Measurements from ENCODE around the gene NVL. TPM values are rescaled to one million over a fixed set of nuclear protein-coding genes. Genes with fewer than 3 reads are reported as not detected.

The NVL gene
- total and polyA plus RNA-seq, 2 donors from 2014 or later, result 16.3 to 24.0 TPM

- Histone ChIP-seq H3K9me3 (ENCODE audit: control insufficient read depth in 2 of 3, insufficient read depth in 1 of 3, low read length in 3 of 3) (no peaks in the 10 kb centered on the region), H3K27ac (ENCODE audit: low read depth in 2 of 2, low read length in 2 of 2) (no peak overlapping the region), H3K4me3 (ENCODE audit: low read length in 3 of 3) (no peak overlapping the region), H3K4me1 (ENCODE audit: control insufficient read depth in 2 of 3, insufficient read depth in 2 of 3, low read depth in 1 of 3, low read length in 3 of 3) (no peaks in the 10 kb centered on the region), H3K36me3 (ENCODE audit: control insufficient read depth in 2 of 3, insufficient read depth in 3 of 3, low read length in 3 of 3) (peaks cover 0 to 2% (median 0%) of the 10 kb centered on the region in 3 donors), H3K27me3 (ENCODE audit: control insufficient read depth, insufficient read depth, low read length) (no peaks in the 10 kb centered on the region), H3K9ac (ENCODE audit: low read length in 3 of 3) (no peak overlapping the region)
- TF ChIP-seq CTCF (IDR thresholded peaks at IDR 0.05; ENCODE audit: borderline replicate concordance, extremely low read depth, insufficient read depth), result no peak
- intact Hi-C loops (cut with DNase I), result no loop called here
- FAIRE-seq (no peak), DNase-seq (no peak)
These were observed 70.0 kb downstream of the NVL start for GRCh38 chr1:224259986-224260385.

DNA sequence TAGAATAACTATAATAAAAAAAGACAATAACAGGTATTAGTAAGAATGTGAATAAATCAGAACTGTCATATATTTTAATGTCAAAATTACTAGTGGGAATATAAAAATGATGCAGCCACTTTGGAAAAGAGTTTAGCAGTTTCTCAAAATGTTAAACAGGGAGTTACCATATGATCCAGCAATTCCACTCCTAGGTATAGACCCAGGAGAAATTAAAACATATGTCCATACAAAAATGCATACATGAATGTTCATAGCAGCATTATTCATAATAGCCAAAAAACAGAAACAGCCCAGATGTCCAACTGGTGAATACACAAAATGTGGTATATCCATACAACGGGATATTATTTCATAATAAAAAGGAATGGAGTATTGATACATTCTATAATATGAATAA is 71.6 kb downstream of the NVL start:
- H3K9me3 ChIP-seq (ENCODE audit: control insufficient read depth in 2 of 3, insufficient read depth in 1 of 3, low read length in 3 of 3), result no peaks in the 10 kb centered on the region
- H3K36me3 ChIP-seq (ENCODE audit: control insufficient read depth in 2 of 3, insufficient read depth in 3 of 3, low read length in 3 of 3), result peaks cover 0 to 2% (median 0%) of the 10 kb centered on the region in 3 donors
- H3K27me3 ChIP-seq (ENCODE audit: control insufficient read depth, insufficient read depth, low read length), result no peaks in the 10 kb centered on the region
- H3K4me3 ChIP-seq (ENCODE audit: low read length in 3 of 3), result no peak overlapping the region
- H3K9ac ChIP-seq (ENCODE audit: low read length in 3 of 3), result no peak overlapping the region
- no peak overlapping the region for H3K27ac ChIP-seq (ENCODE audit: low read depth in 2 of 2, low read length in 2 of 2)
- no peak for TF ChIP-seq CTCF (IDR thresholded peaks at IDR 0.05; ENCODE audit: borderline replicate concordance, extremely low read depth, insufficient read depth)
- DNase-seq (no peak), FAIRE-seq (no peak)
- H3K4me1 ChIP-seq (ENCODE audit: control insufficient read depth in 2 of 3, insufficient read depth in 2 of 3, low read depth in 1 of 3, low read length in 3 of 3), result no peaks in the 10 kb centered on the region
- intact Hi-C loops (cut with DNase I), result no loop called here

- intact Hi-C loops (cut with DNase I), result no loop called here
- DNase-seq (no peak), FAIRE-seq (no peak)
- H3K27me3 ChIP-seq (ENCODE audit: control insufficient read depth, insufficient read depth, low read length), result no peaks in the 10 kb centered on the region
- H3K36me3 ChIP-seq (ENCODE audit: control insufficient read depth in 2 of 3, insufficient read depth in 3 of 3, low read length in 3 of 3), result peaks cover 0 to 2% (median 0%) of the 10 kb centered on the region in 3 donors
- H3K4me3 ChIP-seq (ENCODE audit: low read length in 3 of 3), result no peak overlapping the region
- H3K27ac ChIP-seq (ENCODE audit: low read depth in 2 of 2, low read length in 2 of 2), result no peak overlapping the region
- H3K9ac ChIP-seq (ENCODE audit: low read length in 3 of 3), result no peak overlapping the region
- no peaks in the 10 kb centered on the region for H3K4me1 ChIP-seq (ENCODE audit: control insufficient read depth in 2 of 3, insufficient read depth in 2 of 3, low read depth in 1 of 3, low read length in 3 of 3)
- TF ChIP-seq CTCF (IDR thresholded peaks at IDR 0.05; ENCODE audit: borderline replicate concordance, extremely low read depth, insufficient read depth), result no peak
- no peaks in the 10 kb centered on the region for H3K9me3 ChIP-seq (ENCODE audit: control insufficient read depth in 2 of 3, insufficient read depth in 1 of 3, low read length in 3 of 3)
These were observed 73.3 kb downstream of the NVL start for GRCh38 chr1:224256640-224257039.

GRCh38 chr1:224253721-224254120 is 76.3 kb downstream of the NVL start:
- H3K9ac ChIP-seq (ENCODE audit: low read length in 3 of 3), result no peak overlapping the region
- no peak for FAIRE-seq
- intact Hi-C loops (cut with DNase I), result no loop called here
- H3K27ac ChIP-seq (ENCODE audit: low read depth in 2 of 2, low read length in 2 of 2), result no peak overlapping the region
- no peaks in the 10 kb centered on the region for H3K27me3 ChIP-seq (ENCODE audit: control insufficient read depth, insufficient read depth, low read length)
- H3K4me3 ChIP-seq (ENCODE audit: low read length in 3 of 3), result no peak overlapping the region
- TF ChIP-seq CTCF (IDR thresholded peaks at IDR 0.05; ENCODE audit: borderline replicate concordance, extremely low read depth, insufficient read depth), result no peak
- H3K36me3 ChIP-seq (ENCODE audit: control insufficient read depth in 2 of 3, insufficient read depth in 3 of 3, low read length in 3 of 3), result peaks cover 0 to 6% (median 0%) of the 10 kb centered on the region in 3 donors
- DNase-seq, result no peak
- H3K4me1 ChIP-seq (ENCODE audit: control insufficient read depth in 2 of 3, insufficient read depth in 2 of 3, low read depth in 1 of 3, low read length in 3 of 3), result no peaks in the 10 kb centered on the region
- no peaks in the 10 kb centered on the region for H3K9me3 ChIP-seq (ENCODE audit: control insufficient read depth in 2 of 3, insufficient read depth in 1 of 3, low read length in 3 of 3)
